ENCODE results near the gene CACNA1B. TPM values are rescaled to one million over a fixed set of nuclear protein-coding genes. Genes with fewer than 3 reads are reported as not detected.

Gene CACNA1B
- total RNA-seq, 3 donors from 2014 or later, result 0.12 to 1.7 (median 0.22) TPM

- H3K4me3 ChIP-seq, result no peak overlapping the region
- DNase-seq (peak in 1 of 3 donors; percentile 12), ATAC-seq (no peak)
- H3K9me3 ChIP-seq, result no peaks in the 10 kb centered on the region
- H3K36me3 ChIP-seq (ENCODE audit: low read depth), result no peaks in the 10 kb centered on the region
- intact Hi-C loops (cut with DNase I, micrococcal nuclease), result no loop called here
- no peaks in the 10 kb centered on the region for H3K4me1 ChIP-seq (ENCODE audit: low read depth)
- no peak for TF ChIP-seq CTCF (IDR thresholded peaks at IDR 0.05)
These were observed 131.6 kb downstream of the CACNA1B start for GRCh38 chr9:138009016-138009802.

GRCh38 chr9:138009803-138010690 lies 132.5 kb downstream of the CACNA1B start:
- ATAC-seq, result no peak
- intact Hi-C loops (cut with DNase I, micrococcal nuclease), result no loop called here

GRCh38 chr9:138010861-138011260 lies 133.3 kb downstream of the CACNA1B start:
- Histone ChIP-seq H3K9me3 (no peaks in the 10 kb centered on the region), H3K4me1 (ENCODE audit: low read depth) (no peaks in the 10 kb centered on the region), H3K36me3 (ENCODE audit: low read depth) (no peaks in the 10 kb centered on the region), H3K4me3 (no peak overlapping the region)
- TF ChIP-seq CTCF (IDR thresholded peaks at IDR 0.05), result no peak
- intact Hi-C loops (cut with DNase I, micrococcal nuclease), result no loop called here
- DNase-seq (no peak), ATAC-seq (no peak)

More at GRCh38 chr9:138009803-138010690, 132.5 kb downstream of the CACNA1B start:
- DNase-seq, result peak in 1 of 3 donors; percentile 33
- Histone ChIP-seq H3K36me3 (ENCODE audit: low read depth) (no peaks in the 10 kb centered on the region), H3K4me3 (no peak overlapping the region), H3K4me1 (ENCODE audit: low read depth) (no peaks in the 10 kb centered on the region), H3K9me3 (no peaks in the 10 kb centered on the region)
- no peak for TF ChIP-seq CTCF (IDR thresholded peaks at IDR 0.05)

GRCh38 chr9:138011951-138012500 lies 134.4 kb downstream of the CACNA1B start:
- H3K36me3 ChIP-seq (ENCODE audit: low read depth), result no peaks in the 10 kb centered on the region
- TF ChIP-seq CTCF (IDR thresholded peaks at IDR 0.05), result no peak
- ATAC-seq (no peak), DNase-seq (no peak)
- H3K4me1 ChIP-seq (ENCODE audit: low read depth), result no peaks in the 10 kb centered on the region
- intact Hi-C loops (cut with DNase I, micrococcal nuclease), result no loop called here
- H3K4me3 ChIP-seq, result no peak overlapping the region
- H3K9me3 ChIP-seq, result no peaks in the 10 kb centered on the region

GRCh38 chr9:138013273-138013672 lies 135.7 kb downstream of the CACNA1B start:
- DNase-seq, result no peak
- no peak for TF ChIP-seq CTCF (IDR thresholded peaks at IDR 0.05)
- intact Hi-C loops (cut with DNase I, micrococcal nuclease), result no loop called here
- H3K4me3 ChIP-seq, result no peak overlapping the region
- no peaks in the 10 kb centered on the region for H3K4me1 ChIP-seq (ENCODE audit: low read depth)
- no peaks in the 10 kb centered on the region for H3K9me3 ChIP-seq
- H3K36me3 ChIP-seq (ENCODE audit: low read depth), result no peaks in the 10 kb centered on the region
- no peak for ATAC-seq

All from mucosa of descending colon (tissue), 3 donors.